ENCODE data around the gene BMP6.

The BMP6 gene

GRCh38 chr6:7805850-7806214 lies 79.9 kb downstream of the BMP6 start:
- H3K4me3 ChIP-seq (ENCODE audit: low read depth, low read length), result no peak overlapping the region
- TF ChIP-seq CTCF (IDR thresholded peaks at IDR 0.05; ENCODE audit: low read depth, low read length) (no peak), POLR2A (IDR thresholded peaks at IDR 0.05; ENCODE audit: extremely low read depth, insufficient read length) (no peak), MYC (IDR thresholded peaks at IDR 0.05; ENCODE audit: low read depth, low read length) (no peak), MAX (IDR thresholded peaks at IDR 0.05; ENCODE audit: low read depth, low read length) (no peak)
- no peak for DNase-seq (ENCODE audit: low read depth)

- no peak for TF ChIP-seq CTCF (IDR thresholded peaks at IDR 0.05; ENCODE audit: low read depth, low read length)
- TF ChIP-seq MYC (IDR thresholded peaks at IDR 0.05; ENCODE audit: low read depth, low read length), result no peak
- TF ChIP-seq MAX (IDR thresholded peaks at IDR 0.05; ENCODE audit: low read depth, low read length), result no peak
- no peak for TF ChIP-seq POLR2A (IDR thresholded peaks at IDR 0.05; ENCODE audit: extremely low read depth, insufficient read length)
- no peak overlapping the region for H3K4me3 ChIP-seq (ENCODE audit: low read depth, low read length)
- DNase-seq (ENCODE audit: low read depth), result no peak
Observed at GRCh38 chr6:7806711-7807110, 80.8 kb downstream of the BMP6 start.

GRCh38 chr6:7809346-7809745 lies 83.4 kb downstream of the BMP6 start:
- no peak for TF ChIP-seq MAX (IDR thresholded peaks at IDR 0.05; ENCODE audit: low read depth, low read length)
- DNase-seq (ENCODE audit: low read depth), result no peak
- H3K4me3 ChIP-seq (ENCODE audit: low read depth, low read length), result no peak overlapping the region

GRCh38 chr6:7811441-7811840 lies 85.5 kb downstream of the BMP6 start:
- no peak for TF ChIP-seq MAX (IDR thresholded peaks at IDR 0.05; ENCODE audit: low read depth, low read length)
- TF ChIP-seq POLR2A (IDR thresholded peaks at IDR 0.05; ENCODE audit: extremely low read depth, insufficient read length), result no peak
- no peak for TF ChIP-seq MYC (IDR thresholded peaks at IDR 0.05; ENCODE audit: low read depth, low read length)
- TF ChIP-seq CTCF (IDR thresholded peaks at IDR 0.05; ENCODE audit: low read depth, low read length), result no peak
- H3K4me3 ChIP-seq (ENCODE audit: low read depth, low read length), result no peak overlapping the region
- no peak for DNase-seq (ENCODE audit: low read depth)

GRCh38 chr6:7812623-7813022 lies 86.7 kb downstream of the BMP6 start:
- TF ChIP-seq MAX (IDR thresholded peaks at IDR 0.05; ENCODE audit: low read depth, low read length) (no peak), CTCF (IDR thresholded peaks at IDR 0.05; ENCODE audit: low read depth, low read length) (no peak), POLR2A (IDR thresholded peaks at IDR 0.05; ENCODE audit: extremely low read depth, insufficient read length) (no peak), MYC (IDR thresholded peaks at IDR 0.05; ENCODE audit: low read depth, low read length) (no peak)
- H3K4me3 ChIP-seq (ENCODE audit: low read depth, low read length), result no peak overlapping the region
- no peak for DNase-seq (ENCODE audit: low read depth)

GRCh38 chr6:7813193-7813592 lies 87.3 kb downstream of the BMP6 start:
- no peak overlapping the region for H3K4me3 ChIP-seq (ENCODE audit: low read depth, low read length)
- DNase-seq (ENCODE audit: low read depth), result no peak
- TF ChIP-seq MYC (IDR thresholded peaks at IDR 0.05; ENCODE audit: low read depth, low read length), result no peak
- TF ChIP-seq CTCF (IDR thresholded peaks at IDR 0.05; ENCODE audit: low read depth, low read length), result no peak
- TF ChIP-seq MAX (IDR thresholded peaks at IDR 0.05; ENCODE audit: low read depth, low read length), result no peak
- no peak for TF ChIP-seq POLR2A (IDR thresholded peaks at IDR 0.05; ENCODE audit: extremely low read depth, insufficient read length)
